PC-9 (cell line): ENCODE results near the gene KIF14. TPM values are rescaled to one million over a fixed set of nuclear protein-coding genes. Genes with fewer than 3 reads are reported as not detected.

Source experiments
- BruUV-seq: library from RNA; stranded (reverse); fragments of 400-500 nt; replicated peaks from 2 replicates; lab custom pipeline; 2021; lab: Mats Ljungman, UMichigan
- CTCF ChIA-PET: fragments of 300-600 bp; sonication (Branson Sonifier 250); formaldehyde crosslinking; loops from one replicate; lab custom pipeline; 2022; ENCODE audit warnings: antibody characterized with exemption; lab: Charles Lee
- POLR2A ChIA-PET: fragments of 300-600 bp; sonication (Branson Sonifier 250); formaldehyde crosslinking; loops from one replicate; lab custom pipeline; 2022; ENCODE audit warnings: antibody characterized with exemption; ENCODE audit not compliant: unreplicated experiment; lab: Charles Lee
- DNase-seq, 2 experiments: peaks; one replicate each; pipeline versions ENCODE4 v3.0.0 to v3.0.0-alpha.2; 2015 to 2022; ENCODE audit warnings: mixed read lengths in 1 of 2
- H2AFZ ChIP-seq: fragments of 200-600 bp; sonication (generic); 2 replicates; pipeline ENCODE4 v1.8.1; 2017; ENCODE audit warnings: antibody characterized with exemption
- H3F3A ChIP-seq: fragments of 200-600 bp; sonication (generic); 2 replicates; pipeline ENCODE4 v1.8.1; 2017; ENCODE audit warnings: antibody characterized with exemption, mild to moderate bottlenecking, low read depth; ENCODE audit not compliant: insufficient read depth
- H3K27ac ChIP-seq: fragments of 200-600 bp; sonication (generic); 2 replicates; pipeline ENCODE4 v1.6.1; 2016; ENCODE audit warnings: mixed run types
- H3K27me3 ChIP-seq: fragments of 200-600 bp; sonication (generic); 2 replicates; pipeline ENCODE4 v1.6.1; 2016; ENCODE audit warnings: low read depth, mixed run types; ENCODE audit not compliant: insufficient read depth
- H3K36me3 ChIP-seq: fragments of 200-600 bp; sonication (generic); 2 replicates; pipeline ENCODE4 v1.6.1; 2016; ENCODE audit warnings: low read depth, mixed run types
- H3K4me1 ChIP-seq: fragments of 200-600 bp; sonication (generic); replicated peaks from 2 replicates; pipeline ENCODE4 v1.6.1; 2016; ENCODE audit warnings: mixed run types; ENCODE audit not compliant: insufficient read depth
- H3K4me2 ChIP-seq: fragments of 200-600 bp; sonication (generic); 2 replicates; pipeline ENCODE4 v1.6.1; 2017; ENCODE audit warnings: mixed run types
- H3K4me3 ChIP-seq: fragments of 200-600 bp; sonication (generic); 2 replicates; pipeline ENCODE4 v1.6.1; 2016; ENCODE audit warnings: mixed run types
- H3K79me2 ChIP-seq: fragments of 200-600 bp; sonication (generic); 2 replicates; pipeline ENCODE4 v1.6.1; 2017; ENCODE audit warnings: low read depth, mixed run types
- H3K9me2 ChIP-seq: fragments of 200-600 bp; sonication (generic); 2 replicates; pipeline ENCODE4 v1.8.1; 2017; ENCODE audit warnings: mild to moderate bottlenecking; ENCODE audit not compliant: insufficient read depth
- H3K9me3 ChIP-seq: fragments of 200-600 bp; sonication (generic); 2 replicates; pipeline ENCODE4 v1.8.1; 2016; ENCODE audit warnings: low read depth; ENCODE audit not compliant: insufficient read depth
- H4K20me1 ChIP-seq: fragments of 200-600 bp; sonication (generic); 2 replicates; pipeline ENCODE4 v1.8.1; 2017; ENCODE audit not compliant: insufficient read depth
- EZH2 ChIP-seq: fragments of 200-600 bp; sonication (generic); IDR thresholded peaks from 2 replicates; pipeline ENCODE4 v1.8.0; 2017; ENCODE audit warnings: antibody characterized with exemption, low read depth
- intact Hi-C: fragments of 100-400 bp; cut with micrococcal nuclease; formaldehyde crosslinking; loops from one replicate; pipeline ENCODE4 v1.10.0; 2022; ENCODE audit not compliant: unreplicated experiment
- total RNA-seq: library from RNA; stranded (reverse); gene quantifications from 2 replicates; pipeline ENCODE4 v1.2.3, GENCODE V29; 2021
- TF ChIP-seq, protein P1 (sequence below): fragments of 200-600 bp; sonication (generic); conservative IDR thresholded peaks from 2 replicates; pipeline ENCODE4 v1.6.1; 2017; ENCODE audit warnings: mixed run types, antibody characterized with exemption, mild to moderate bottlenecking, moderate library complexity

KIF14 gene
- total RNA-seq, 1 experiment from 2014 or later: 30.0 TPM

DNA sequence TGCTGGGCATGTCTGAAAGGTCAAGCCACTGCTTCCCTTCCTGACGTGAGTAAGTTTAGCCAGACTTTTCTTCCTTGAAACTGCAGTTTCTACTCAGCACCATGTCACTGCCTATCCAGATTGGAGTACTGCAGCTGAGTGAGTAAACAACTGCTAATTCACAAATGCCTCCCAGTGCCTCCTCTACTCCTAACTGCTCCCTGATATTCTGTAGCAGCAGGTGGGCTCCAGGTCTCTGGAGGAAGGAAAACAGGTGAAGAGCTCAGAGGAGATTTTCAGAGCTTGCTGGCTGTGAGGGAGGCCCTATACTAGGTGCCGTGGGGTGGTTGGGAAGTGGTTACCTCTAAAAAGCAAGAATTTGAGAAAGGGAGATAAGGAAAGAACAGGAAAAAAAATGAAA lies 96.5 kb downstream of the KIF14 start:
- Histone ChIP-seq H2AFZ (no peak overlapping the region), H3K4me2 (no peak overlapping the region), H3K9me3 (no peaks in the 10 kb centered on the region), H3F3A (no peaks in the 10 kb centered on the region), H3K4me3 (no peak overlapping the region), H4K20me1 (no peaks in the 10 kb centered on the region), H3K27me3 (no peaks in the 10 kb centered on the region), H3K9me2 (no peaks in the 10 kb centered on the region), H3K27ac (no peak overlapping the region), H3K36me3 (no peaks in the 10 kb centered on the region), H3K4me1 (peaks cover under 1% of the 10 kb centered on the region; the same call in 1 of the 2 replicates), H3K79me2 (no peaks in the 10 kb centered on the region)
- no peak for DNase-seq
- intact Hi-C loops: no loop called here
- ChIA-PET CTCF (no interaction called here), POLR2A (no interaction called here)
- no TSS peak for BruUV-seq
- TF ChIP-seq, protein P1, sequence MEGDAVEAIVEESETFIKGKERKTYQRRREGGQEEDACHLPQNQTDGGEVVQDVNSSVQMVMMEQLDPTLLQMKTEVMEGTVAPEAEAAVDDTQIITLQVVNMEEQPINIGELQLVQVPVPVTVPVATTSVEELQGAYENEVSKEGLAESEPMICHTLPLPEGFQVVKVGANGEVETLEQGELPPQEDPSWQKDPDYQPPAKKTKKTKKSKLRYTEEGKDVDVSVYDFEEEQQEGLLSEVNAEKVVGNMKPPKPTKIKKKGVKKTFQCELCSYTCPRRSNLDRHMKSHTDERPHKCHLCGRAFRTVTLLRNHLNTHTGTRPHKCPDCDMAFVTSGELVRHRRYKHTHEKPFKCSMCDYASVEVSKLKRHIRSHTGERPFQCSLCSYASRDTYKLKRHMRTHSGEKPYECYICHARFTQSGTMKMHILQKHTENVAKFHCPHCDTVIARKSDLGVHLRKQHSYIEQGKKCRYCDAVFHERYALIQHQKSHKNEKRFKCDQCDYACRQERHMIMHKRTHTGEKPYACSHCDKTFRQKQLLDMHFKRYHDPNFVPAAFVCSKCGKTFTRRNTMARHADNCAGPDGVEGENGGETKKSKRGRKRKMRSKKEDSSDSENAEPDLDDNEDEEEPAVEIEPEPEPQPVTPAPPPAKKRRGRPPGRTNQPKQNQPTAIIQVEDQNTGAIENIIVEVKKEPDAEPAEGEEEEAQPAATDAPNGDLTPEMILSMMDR: no peak
- TF ChIP-seq EZH2: no peak

DNA sequence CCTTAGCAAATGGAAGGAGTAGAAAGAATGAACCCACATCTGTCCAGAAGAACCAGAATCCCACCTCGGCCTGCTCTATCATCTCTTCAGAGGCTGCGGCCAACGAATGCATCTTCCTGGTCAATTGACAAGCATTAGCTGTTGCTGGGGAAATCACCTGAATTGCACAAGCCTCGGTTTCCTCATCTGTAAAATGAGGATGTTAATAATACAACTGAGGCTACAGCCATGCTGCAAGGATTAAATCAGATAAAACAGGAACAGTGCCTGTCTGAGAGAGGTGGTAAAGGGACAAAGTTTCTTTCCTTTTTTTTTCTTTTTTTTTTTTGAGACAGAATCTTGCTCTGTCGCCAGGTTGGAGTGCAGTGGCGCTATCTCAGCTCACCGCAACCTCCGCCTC lies 99.8 kb downstream of the KIF14 start:
- H3K4me3 ChIP-seq: no peak overlapping the region
- H3K36me3 ChIP-seq: no peaks in the 10 kb centered on the region
- intact Hi-C loops: no loop called here
- H3F3A ChIP-seq: no peaks in the 10 kb centered on the region
- BruUV-seq: no TSS peak
- CTCF ChIA-PET: no interaction called here
- no peak overlapping the region for H3K27ac ChIP-seq
- TF ChIP-seq EZH2: no peak
- TF ChIP-seq, protein P1: no peak
- no peak for DNase-seq
- H2AFZ ChIP-seq: no peak overlapping the region
- no peaks in the 10 kb centered on the region for H3K4me1 ChIP-seq
- POLR2A ChIA-PET: interaction anchor here (0.6 kb wide), 1 partner anchor 120 kb away, joined by 8 read pairs; no protein-coding TSS in a partner anchor
- no peaks in the 10 kb centered on the region for H3K9me2 ChIP-seq
- no peaks in the 10 kb centered on the region for H3K79me2 ChIP-seq
- H3K9me3 ChIP-seq: no peaks in the 10 kb centered on the region
- H4K20me1 ChIP-seq: no peaks in the 10 kb centered on the region
- no peaks in the 10 kb centered on the region for H3K27me3 ChIP-seq
- no peak overlapping the region for H3K4me2 ChIP-seq

DNA sequence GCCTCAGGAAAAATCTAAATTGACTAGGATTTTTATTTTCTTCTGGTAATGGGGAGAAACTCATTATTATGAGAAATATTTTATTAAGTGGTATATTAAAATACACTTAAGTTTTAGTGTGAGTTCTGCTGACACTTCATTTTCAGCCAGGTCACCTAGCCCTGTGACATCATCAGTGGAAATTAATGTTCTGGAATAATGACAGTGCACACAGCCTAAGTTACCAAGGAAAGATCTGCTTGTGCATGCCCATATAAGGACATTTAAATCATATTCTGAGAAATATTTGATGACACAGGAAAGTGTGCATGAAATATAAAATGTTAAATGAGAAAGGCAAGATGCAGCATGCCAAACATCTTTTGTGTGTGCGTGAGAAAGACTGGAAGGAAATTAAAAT lies 102.0 kb downstream of the KIF14 start:
- no peak overlapping the region for H3K4me2 ChIP-seq
- DNase-seq: no peak
- POLR2A ChIA-PET: interaction anchor here (0.7 kb wide), 1 partner anchor 1768 kb away, joined by 4 read pairs; no protein-coding TSS in a partner anchor
- no peak overlapping the region for H2AFZ ChIP-seq
- no peaks in the 10 kb centered on the region for H3K36me3 ChIP-seq
- intact Hi-C loops: no loop called here
- no peaks in the 10 kb centered on the region for H3K27me3 ChIP-seq
- no peaks in the 10 kb centered on the region for H3K9me3 ChIP-seq
- H3K4me3 ChIP-seq: no peak overlapping the region
- BruUV-seq: no TSS peak
- no peaks in the 10 kb centered on the region for H4K20me1 ChIP-seq
- H3F3A ChIP-seq: no peaks in the 10 kb centered on the region
- TF ChIP-seq, protein P1: no peak
- no peak for TF ChIP-seq EZH2
- H3K27ac ChIP-seq: no peak overlapping the region
- H3K4me1 ChIP-seq: no peaks in the 10 kb centered on the region
- no peaks in the 10 kb centered on the region for H3K79me2 ChIP-seq
- no peaks in the 10 kb centered on the region for H3K9me2 ChIP-seq
- CTCF ChIA-PET: interaction anchor here (0.7 kb wide), 1 partner anchor 524 kb away, joined by 3 read pairs; no protein-coding TSS in a partner anchor
